GM21381 (cell line): ENCODE data around the gene RNFT2.

ENCODE experiments used
- ATAC-seq: cut with Tn5 transposase; IDR thresholded peaks from one replicate; pipeline ENCODE4 v1.9.1; 2021; ENCODE audit warnings: mild to moderate bottlenecking, moderate library complexity; ENCODE audit not compliant: unreplicated experiment

Gene RNFT2

GRCh38 chr12:116874324-116874995, 136.3 kb downstream of the RNFT2 start:
- ATAC-seq: no peak

- ATAC-seq: no peak
Measured at GRCh38 chr12:116876151-116876869, 138.2 kb downstream of the RNFT2 start.

GRCh38 chr12:116878567-116879508, 140.7 kb downstream of the RNFT2 start:
- no peak for ATAC-seq

DNA sequence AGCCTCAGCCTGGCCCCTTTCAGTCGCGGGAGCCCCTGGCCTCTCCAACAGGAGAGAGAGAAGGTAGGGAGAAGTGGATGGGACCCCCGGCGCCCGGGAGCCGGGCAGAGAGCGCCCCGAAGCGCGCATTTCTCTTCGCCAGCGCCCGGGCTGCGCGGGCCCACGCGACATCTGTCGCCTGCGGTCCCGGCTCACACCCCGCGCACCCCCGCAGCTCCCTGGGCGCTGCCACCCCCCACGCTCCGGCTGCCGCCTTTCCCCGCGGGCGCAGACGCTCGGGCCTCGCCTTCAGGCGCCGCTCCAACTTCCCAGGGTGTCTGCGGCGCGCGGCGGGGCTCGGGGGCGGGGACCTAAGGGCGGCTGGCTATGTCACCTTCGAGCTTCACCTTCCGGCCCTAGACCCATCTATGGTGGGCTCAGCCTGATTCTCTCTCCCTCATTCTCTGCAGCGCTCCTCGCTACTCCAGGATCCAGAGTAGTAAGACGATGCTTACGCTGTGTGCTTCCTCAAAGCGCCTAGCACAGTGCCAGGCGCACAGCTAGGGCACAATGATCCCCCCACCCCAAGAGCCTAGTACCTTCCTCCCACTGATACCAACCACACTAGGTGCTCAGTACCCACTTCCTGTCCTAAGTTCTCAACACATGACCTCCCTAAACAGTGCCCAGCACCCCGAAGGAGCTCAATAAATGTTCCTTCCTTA, 141.5 kb downstream of the RNFT2 start:
- no peak for ATAC-seq

DNA sequence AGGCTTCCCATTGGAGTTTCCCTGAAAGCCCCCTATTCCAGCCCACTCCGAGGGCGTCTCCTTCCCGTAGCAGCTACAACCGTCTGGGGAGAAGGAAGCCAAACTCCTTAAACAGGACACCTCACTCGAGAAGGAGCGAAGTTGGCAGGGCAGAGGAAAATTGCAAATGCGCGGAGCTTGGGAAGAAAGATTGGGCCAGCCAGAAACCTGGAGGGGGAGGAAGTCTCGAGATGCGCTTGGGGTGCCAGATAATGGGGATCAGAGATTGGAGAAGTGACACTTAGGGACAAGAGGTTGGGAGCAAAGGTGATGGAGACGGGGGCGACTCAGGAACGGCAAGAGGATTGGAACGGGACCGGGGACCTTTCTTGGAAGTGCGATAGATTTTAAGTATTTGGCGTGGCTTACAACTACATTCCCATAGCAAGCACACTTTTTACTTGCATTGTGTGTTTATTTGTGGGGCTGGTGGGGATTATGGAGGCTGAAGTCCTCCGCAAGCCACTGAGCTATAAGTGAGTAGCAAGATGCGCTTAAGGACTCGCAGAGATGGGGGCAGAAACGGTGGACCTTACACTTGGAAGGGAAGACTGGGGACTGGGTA, 142.2 kb downstream of the RNFT2 start:
- no peak for ATAC-seq

GRCh38 chr12:116880817-116881324, 142.8 kb downstream of the RNFT2 start:
- ATAC-seq: peak; percentile 79

DNA sequence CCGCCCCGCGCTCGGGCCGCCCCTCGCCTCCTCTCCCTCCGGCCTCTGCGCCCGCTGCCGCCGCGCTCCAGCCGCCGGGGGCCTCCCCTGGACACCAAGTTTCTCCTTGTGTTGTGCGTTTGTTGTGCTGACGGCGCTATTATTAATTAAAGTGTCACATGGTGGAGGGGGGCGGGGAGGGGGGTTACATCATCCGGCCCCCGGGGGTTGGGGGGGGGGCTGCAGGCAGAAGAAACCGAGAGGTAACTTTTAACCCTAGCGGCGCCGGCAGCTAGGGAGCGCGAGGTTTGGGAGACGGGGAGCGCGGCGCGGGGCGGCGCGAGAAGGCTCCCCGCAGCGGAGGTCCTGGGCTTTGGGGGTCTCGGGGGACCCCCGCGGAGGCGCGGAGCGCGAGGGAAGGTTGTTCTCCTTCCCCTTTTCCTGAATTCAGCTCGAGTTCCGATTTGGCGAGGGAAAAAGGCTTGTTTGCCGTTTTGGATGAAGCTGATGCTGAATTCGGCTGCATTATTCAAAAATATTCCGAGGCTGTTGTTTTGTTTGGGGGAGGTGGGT, 143.3 kb downstream of the RNFT2 start, which contains the start of gene HRK:
Gene HRK, minus strand, starts transcription at position 117 of the 552 bp plus-strand sequence. CDS start 134 bp downstream, outside the sequence.
- peak; percentile 21 for ATAC-seq

- no peak for ATAC-seq
Measured at GRCh38 chr12:116881877-116882507, 143.9 kb downstream of the RNFT2 start.

DNA sequence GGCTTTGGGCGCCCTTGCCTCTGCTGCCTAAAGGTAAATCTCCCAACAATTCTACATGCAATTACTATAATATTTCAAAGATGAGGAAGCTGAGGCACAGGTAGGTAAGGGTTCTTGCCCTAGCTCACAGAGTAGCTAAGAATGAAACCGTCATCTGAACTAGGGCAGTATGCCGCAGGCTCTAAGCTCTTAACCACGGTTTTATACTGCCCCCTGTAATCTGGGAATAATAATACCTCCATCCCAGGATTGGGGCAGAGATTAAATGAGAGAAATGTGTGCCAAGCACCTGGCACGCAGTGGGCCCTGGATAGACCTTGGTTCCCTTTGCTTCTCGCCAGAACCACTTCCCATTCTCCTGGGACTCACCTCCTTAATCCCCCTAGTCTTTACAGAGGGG, 144.6 kb downstream of the RNFT2 start:
- ATAC-seq: no peak

DNA sequence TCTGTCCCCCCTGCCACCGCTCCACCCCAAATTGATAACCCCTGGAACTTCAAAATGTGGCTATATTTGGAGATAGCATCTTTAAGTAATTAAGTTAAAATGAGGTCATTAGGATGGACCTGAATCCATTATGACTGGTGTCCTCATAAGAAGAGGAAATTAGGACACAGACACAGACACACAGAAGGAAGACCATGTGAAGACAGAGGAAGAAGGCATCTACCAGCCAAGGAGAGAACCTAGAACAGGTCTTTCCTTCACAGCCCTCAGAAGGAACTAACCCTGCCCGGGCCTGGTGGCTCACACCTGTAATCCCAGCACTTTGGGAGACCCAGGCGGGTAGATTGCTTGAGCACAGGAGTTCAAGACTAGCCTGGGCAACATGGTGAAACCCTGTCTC, 146.8 kb downstream of the RNFT2 start:
- no peak for ATAC-seq

- no peak for ATAC-seq
Measured at GRCh38 chr12:116885491-116885890, 147.4 kb downstream of the RNFT2 start.

DNA sequence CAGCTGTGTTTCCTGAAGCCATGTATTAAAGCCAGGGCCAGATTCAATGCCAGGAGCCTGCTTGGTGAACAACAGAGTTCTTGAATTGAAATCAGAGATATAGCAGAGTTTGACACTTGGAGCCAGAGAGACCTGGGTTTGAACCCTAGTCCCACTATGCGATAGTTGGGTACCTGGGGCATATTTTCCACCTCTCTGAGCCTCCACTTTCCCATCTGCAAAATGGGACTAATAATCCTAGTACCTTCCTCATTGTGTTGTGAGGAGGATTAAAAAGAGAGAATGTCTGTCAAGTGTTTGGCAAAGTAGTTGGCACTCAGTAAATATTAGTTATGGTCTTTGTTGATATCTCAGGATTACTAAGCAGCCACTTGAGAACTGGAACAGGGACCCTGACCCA, 149.1 kb downstream of the RNFT2 start:
- no peak for ATAC-seq

GRCh38 chr12:116887897-116888296, 149.8 kb downstream of the RNFT2 start:
- ATAC-seq: no peak

DNA sequence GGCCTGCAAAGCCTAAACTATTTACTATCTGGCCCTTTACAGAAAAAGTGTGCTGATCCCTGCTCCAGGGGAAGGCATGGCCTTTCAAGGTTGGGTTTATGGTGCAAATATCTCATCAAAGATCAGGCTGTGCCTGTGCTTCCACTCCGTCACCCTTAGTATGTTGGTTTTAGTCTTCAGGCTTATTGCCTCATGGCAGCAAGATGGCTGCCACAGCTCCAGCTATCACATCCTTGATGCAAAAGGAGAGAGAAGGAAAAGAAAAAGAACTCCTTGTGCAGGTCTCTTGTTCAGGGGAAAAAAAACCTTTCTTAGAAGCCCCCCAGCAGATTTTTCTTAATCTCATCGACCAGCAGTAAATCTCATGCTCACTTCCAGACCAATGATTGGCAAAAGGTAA, 152.2 kb downstream of the RNFT2 start:
- ATAC-seq: no peak

GRCh38 chr12:116891019-116891418, 152.9 kb downstream of the RNFT2 start:
- ATAC-seq: no peak

DNA sequence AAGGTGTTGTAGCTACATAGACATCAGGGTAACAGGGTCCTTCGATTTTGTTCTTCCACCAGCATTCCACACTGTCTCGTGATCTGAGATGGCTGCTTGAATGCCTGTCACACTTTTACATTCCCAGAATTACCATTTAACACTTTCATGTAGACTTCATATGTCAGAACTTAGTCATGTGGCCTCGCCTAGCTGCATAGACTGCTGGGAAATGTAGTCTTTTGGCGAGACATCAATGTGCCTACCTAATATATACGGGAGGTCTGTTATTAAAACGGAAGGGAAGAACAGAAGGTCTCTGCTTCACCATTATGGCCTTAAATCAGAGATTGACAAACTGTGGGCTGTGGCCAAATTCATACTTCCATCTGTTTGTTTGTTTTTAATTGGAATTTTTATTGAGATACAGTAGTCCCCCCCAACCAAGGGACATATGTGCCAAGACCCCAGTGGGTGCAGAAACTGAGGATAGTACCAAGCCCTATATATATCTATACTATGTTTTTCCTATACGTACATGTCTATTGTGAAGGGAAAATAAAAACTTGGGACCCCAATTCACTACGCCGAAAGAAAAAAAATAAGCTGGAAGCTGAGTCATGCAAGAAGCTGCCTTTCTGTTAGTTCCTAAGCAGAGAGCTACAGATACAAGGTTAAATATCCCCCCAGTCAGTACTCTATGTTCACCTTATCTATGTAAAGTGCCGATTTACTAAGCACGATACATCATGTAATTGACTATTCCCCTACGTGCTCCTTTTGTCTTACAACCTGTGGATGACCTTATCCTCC, 154.4 kb downstream of the RNFT2 start:
- no peak for ATAC-seq

DNA sequence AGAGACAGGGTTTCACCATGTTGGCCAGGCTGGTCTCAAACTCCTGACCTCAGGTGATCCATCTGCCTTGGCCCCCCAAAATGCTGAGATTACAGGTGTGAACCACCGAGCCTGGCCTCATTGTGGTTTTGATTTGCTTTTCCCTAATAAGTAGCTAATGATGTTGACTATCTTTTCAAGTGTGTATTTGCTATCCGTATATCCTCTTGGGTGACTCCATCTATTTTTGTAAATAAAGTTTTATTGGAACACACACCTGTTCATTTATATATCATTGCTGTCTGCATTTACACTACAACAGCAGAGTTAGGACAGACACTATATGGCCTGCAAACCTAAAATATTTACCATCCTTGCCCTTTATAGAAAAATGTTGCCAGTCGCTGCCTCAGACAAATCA, 156.8 kb downstream of the RNFT2 start:
- no peak for ATAC-seq

GRCh38 chr12:116896411-116896924, 158.4 kb downstream of the RNFT2 start:
- ATAC-seq: no peak
